OCI-LY7 (cell line): ENCODE data around the gene HACL1.

Experiments
- EZH2phosphoT487 ChIP-seq: fragments of 200-600 bp; sonication (generic); IDR thresholded peaks from 2 replicates; pipeline ENCODE4 v1.6.1; 2018; ENCODE audit warnings: low read depth, borderline replicate concordance, mild to moderate bottlenecking, mixed run types, antibody characterized with exemption, low read length, moderate library complexity, mixed read lengths
- TF ChIP-seq, protein P1 (sequence below): fragments of 200-600 bp; sonication (generic); conservative IDR thresholded peaks from 2 replicates; pipeline ENCODE4 v1.5.1; 2014; ENCODE audit warnings: mild to moderate bottlenecking, antibody characterized with exemption, low read length, moderate library complexity, mixed read lengths

DNA sequence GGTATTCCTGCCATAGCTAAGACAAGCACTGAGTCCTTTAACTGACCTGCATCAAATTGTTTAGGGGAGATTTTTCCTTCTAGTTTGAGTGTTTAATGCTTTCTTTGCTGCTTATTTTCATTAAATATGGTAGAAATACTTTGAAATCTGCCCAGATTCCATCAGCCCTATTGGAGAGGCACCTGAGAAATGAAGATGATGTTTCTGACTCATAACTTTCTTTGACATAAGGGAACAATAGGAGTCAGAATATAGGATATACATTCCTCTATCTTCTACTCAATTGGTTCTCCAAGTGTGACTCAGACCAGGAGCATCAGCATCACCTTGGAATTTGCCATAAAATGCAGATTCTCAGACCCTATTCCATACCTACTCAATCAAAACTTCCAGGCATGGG, 27.6 kb upstream of the HACL1 start:
- TF ChIP-seq, protein P1, sequence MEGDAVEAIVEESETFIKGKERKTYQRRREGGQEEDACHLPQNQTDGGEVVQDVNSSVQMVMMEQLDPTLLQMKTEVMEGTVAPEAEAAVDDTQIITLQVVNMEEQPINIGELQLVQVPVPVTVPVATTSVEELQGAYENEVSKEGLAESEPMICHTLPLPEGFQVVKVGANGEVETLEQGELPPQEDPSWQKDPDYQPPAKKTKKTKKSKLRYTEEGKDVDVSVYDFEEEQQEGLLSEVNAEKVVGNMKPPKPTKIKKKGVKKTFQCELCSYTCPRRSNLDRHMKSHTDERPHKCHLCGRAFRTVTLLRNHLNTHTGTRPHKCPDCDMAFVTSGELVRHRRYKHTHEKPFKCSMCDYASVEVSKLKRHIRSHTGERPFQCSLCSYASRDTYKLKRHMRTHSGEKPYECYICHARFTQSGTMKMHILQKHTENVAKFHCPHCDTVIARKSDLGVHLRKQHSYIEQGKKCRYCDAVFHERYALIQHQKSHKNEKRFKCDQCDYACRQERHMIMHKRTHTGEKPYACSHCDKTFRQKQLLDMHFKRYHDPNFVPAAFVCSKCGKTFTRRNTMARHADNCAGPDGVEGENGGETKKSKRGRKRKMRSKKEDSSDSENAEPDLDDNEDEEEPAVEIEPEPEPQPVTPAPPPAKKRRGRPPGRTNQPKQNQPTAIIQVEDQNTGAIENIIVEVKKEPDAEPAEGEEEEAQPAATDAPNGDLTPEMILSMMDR = no peak
- TF ChIP-seq EZH2phosphoT487 = no peak
